ENCODE results near the gene PTPRJ.

PTPRJ gene

GRCh38 chr11:48066881-48067800 is 86.8 kb downstream of the PTPRJ start:
- no peak for DNase-seq (ENCODE audit: low read depth)

- DNase-seq (ENCODE audit: low read depth), result no peak
Measured at GRCh38 chr11:48073031-48073861, 92.9 kb downstream of the PTPRJ start.

GRCh38 chr11:48074425-48075181 is 94.2 kb downstream of the PTPRJ start:
- DNase-seq (ENCODE audit: low read depth), result no peak

DNA sequence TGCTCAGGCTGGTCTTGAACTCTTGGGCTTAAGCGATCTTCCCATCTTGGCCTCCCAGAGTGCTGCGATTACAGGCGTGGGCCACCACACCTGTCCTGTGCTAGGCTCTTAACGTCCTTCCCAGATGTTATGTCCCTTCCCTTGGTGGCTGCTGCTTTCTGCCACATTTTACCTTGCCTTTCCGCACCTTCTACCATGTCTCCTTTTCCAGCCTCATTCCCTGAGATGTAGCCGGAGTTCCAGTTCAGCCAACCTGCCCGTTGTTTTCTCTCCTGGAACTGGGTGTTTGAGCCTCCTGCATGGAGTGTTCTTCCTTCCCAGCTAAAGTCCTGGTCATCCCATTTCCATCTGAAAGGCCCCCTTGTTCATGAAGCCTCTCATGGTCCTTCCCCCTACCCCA is 95.3 kb downstream of the PTPRJ start:
- no peak for DNase-seq (ENCODE audit: low read depth)

DNA sequence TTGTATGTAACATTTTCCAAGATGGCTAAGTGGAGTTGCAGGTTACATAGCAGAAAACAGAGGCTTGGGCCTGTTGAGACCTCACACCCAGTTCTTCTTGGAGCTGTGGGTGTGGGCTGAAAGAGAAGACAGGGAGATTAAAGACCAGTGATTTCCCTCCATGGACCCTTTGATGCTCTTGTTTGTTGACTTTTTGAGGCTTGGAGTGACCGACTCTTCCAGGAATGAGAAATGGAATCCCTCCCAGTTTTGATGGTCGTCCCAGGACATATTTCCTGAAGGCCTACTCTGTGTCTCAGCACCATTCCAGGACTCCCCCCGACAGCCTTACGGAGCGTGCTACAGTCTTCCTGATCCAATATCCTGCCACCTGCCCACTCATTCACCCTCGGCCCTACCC is 96.9 kb downstream of the PTPRJ start:
- no peak for DNase-seq (ENCODE audit: low read depth)

- DNase-seq (ENCODE audit: low read depth), result no peak
Measured at GRCh38 chr11:48078689-48079088, 98.3 kb downstream of the PTPRJ start.

DNA sequence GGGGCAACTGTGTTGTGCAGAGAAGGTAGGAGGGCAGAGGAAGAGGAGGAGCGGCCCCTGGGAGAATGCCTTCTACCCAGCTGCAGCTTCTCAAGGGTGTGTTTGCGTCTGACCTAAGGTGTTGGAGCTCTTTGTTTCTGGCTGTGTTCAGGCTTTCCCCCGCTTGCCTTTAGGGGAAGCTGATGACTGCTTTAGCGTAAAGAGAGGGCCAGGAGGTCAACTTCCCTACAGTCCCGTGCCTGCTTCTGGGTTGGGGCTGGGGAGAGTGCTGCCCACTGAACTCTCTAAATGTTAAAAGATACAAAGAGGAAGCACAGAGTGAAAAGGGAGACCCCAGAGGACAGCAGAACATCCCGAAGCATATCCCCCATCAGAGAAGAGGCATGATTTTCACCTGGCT is 99.2 kb downstream of the PTPRJ start:
- DNase-seq (ENCODE audit: low read depth), result no peak

GRCh38 chr11:48080301-48080861 is 100.0 kb downstream of the PTPRJ start:
- no peak for DNase-seq (ENCODE audit: low read depth)

DNA sequence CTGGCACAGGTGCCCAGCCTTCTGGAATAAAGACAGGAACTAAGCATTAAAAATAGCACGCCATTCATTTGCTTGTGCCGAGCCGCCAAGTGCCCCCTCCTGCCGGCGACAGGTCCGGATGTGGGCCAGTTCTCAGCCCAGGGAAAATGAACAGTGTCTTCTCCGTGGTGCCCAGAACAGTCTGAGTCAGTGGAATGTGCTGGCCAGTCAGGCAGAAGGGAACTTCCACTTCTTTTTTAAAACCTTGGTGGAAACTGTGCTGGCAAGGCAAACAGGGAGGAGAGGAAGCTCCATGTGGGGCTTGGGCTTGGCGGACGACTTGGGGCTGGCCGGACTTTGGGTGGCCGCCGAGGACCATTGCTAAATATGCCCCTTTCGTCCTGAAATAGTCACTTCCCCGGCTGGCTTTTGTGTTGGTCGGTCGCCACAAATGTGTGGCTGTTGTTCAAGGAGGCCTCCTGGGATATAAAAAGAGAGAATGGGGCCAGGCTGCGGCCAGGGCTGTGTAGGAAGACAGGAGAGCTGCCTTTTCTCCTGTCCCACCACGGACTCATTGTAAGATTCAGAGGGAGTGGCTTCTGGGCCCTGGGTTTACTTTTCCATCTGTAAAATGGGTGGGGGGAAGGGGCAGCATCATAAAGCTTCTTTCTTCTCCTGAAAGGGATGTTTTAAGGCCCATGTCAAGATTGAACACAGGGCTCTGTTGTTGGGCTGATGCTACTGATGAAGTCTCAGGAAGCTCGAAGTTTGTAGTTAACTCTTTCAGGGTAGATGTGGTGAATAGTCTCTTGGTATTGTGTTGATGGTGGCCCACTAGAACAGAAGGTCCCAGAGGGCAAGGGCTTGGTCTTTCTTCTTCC is 101.0 kb downstream of the PTPRJ start:
- DNase-seq (ENCODE audit: low read depth), result peak; percentile 80

- no peak for DNase-seq (ENCODE audit: low read depth)
Measured at GRCh38 chr11:48082771-48083170, 102.4 kb downstream of the PTPRJ start.

- DNase-seq (ENCODE audit: low read depth), result no peak
Measured at GRCh38 chr11:48083421-48083820, 103.1 kb downstream of the PTPRJ start.

- no peak for DNase-seq (ENCODE audit: low read depth)
Measured at GRCh38 chr11:48085688-48086087, 105.3 kb downstream of the PTPRJ start.

DNA sequence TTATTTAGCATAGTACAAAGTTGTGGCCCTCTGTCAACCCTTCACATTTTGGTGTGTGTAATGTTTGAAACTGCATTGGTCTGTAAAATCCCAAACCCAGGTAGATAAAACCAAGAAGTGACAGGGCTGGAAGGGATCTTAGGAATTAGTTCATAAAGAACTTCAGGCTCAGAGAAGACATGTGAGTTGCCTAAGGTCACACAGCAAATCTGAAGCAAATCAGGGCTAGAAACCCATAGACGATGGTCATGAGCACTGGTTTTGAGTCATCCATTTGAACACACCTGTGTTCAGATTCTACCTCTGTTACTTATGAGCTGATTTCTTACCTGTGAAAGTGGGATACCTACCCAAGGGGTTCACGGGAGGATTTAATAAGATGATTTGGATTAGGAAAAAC is 107.1 kb downstream of the PTPRJ start:
- DNase-seq (ENCODE audit: low read depth), result no peak

GRCh38 chr11:48087974-48088681 is 107.8 kb downstream of the PTPRJ start:
- no peak for DNase-seq (ENCODE audit: low read depth)

- no peak for DNase-seq (ENCODE audit: low read depth)
Measured at GRCh38 chr11:48088682-48089050, 108.3 kb downstream of the PTPRJ start.

DNA sequence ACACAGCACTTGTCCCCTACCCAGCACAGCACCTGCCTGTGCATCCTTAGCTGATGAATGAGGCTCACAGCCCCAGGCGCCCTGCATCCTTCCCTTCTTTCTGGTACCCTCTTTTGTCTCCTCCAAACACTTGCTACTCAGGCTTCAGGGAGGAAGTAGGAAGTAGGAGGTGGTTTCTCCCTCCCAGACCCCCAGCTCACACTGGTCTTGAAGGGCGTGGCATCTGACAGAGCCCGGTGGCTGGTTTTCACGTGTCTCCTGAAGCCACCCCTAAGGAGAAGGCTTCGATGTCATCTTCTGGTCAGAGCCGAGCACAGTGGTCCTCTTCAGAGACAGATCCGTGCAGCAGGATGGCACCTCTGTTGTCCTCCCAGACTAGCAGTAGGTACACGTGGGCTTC is 109.8 kb downstream of the PTPRJ start:
- DNase-seq (ENCODE audit: low read depth), result no peak

- no peak for DNase-seq (ENCODE audit: low read depth)
Measured at GRCh38 chr11:48091426-48092102, 111.2 kb downstream of the PTPRJ start.

GRCh38 chr11:48093323-48093722 is 113.0 kb downstream of the PTPRJ start:
- no peak for DNase-seq (ENCODE audit: low read depth)

- DNase-seq (ENCODE audit: low read depth), result no peak
Measured at GRCh38 chr11:48093795-48094642, 113.7 kb downstream of the PTPRJ start.
